GM12878 (cell line): ENCODE data around the gene TTC31. TPM values are rescaled to one million over a fixed set of nuclear protein-coding genes. Genes with fewer than 3 reads are reported as not detected.

Experiments
- ATAC-seq: fragments of 200-7000 bp; cut with Tn5 transposase; 3 replicates; pipeline ENCODE4 v1.9.1; 2020; ENCODE audit warnings: mild to moderate bottlenecking, moderate library complexity
- BruUV-seq: library from RNA; stranded (reverse); fragments of 400-500 nt; replicated peaks from 2 replicates; lab custom pipeline; 2021; lab: Mats Ljungman, UMichigan
- CTCF ChIA-PET: fragments of 300-600 bp; sonication (Branson Sonifier 250); formaldehyde crosslinking; extraction: SDS; loops from one replicate; lab custom pipeline; 2021; ENCODE audit warnings: inconsistent platforms; lab: Yijun Ruan, JAX
- POLR2A ChIA-PET: fragments of 350-600 bp; formaldehyde crosslinking; extraction: SDS; loops from one replicate; lab custom pipeline; 2021; ENCODE audit warnings: inconsistent platforms; lab: Charles Lee
- RAD21 ChIA-PET: fragments of 300-600 bp; sonication (Branson Sonifier 250); formaldehyde crosslinking; loops from one replicate; lab custom pipeline; 2023; ENCODE audit warnings: antibody characterized with exemption; ENCODE audit not compliant: unreplicated experiment; lab: Charles Lee
- SMC1A ChIA-PET: fragments of 300-600 bp; sonication (Branson Sonifier 250); formaldehyde crosslinking; loops from one replicate; lab custom pipeline; 2023; ENCODE audit not compliant: unreplicated experiment, uncharacterized antibody; lab: Charles Lee
- DNase-seq: peaks from one replicate; pipeline ENCODE4 v3.0.0-alpha.2; 2011; ENCODE audit warnings: low read depth, low spot score
- FAIRE-seq: peaks from 3 replicates; lab custom pipeline; 2011; peaks lifted over from hg19 to GRCh38; lab: Jason Lieb, UNC
- H2AFZ ChIP-seq: 2 replicates; pipeline ENCODE4 v1.6.0; 2011; ENCODE audit warnings: low read depth, low read length, control low read depth; ENCODE audit not compliant: control insufficient read depth
- H3K27ac ChIP-seq: 2 replicates; pipeline ENCODE4 v1.5.1; 2011; ENCODE audit warnings: control low read depth; ENCODE audit not compliant: control insufficient read depth, insufficient read depth
- H3K27me3 ChIP-seq, 2 experiments: replicated peaks in 1 of 2; 2 replicates each; pipeline versions ENCODE4 v1.6.0 to v1.6.1; 2011; ENCODE audit warnings: low read length in 1 of 2; ENCODE audit not compliant: control insufficient read depth in 2 of 2, insufficient read depth in 2 of 2
- H3K36me3 ChIP-seq, 2 experiments: 2 replicates each; pipeline ENCODE4 v1.5.1; 2011; ENCODE audit warnings: low read length in 1 of 2; ENCODE audit not compliant: control insufficient read depth in 2 of 2, insufficient read depth in 2 of 2
- H3K4me1 ChIP-seq: 2 replicates; pipeline ENCODE4 v1.6.1; 2011; ENCODE audit warnings: mild to moderate bottlenecking, low read length, moderate library complexity, mixed read lengths; ENCODE audit not compliant: control insufficient read depth, insufficient read depth
- H3K4me2 ChIP-seq: 2 replicates; pipeline ENCODE4 v1.6.0; 2011; ENCODE audit warnings: control low read depth; ENCODE audit not compliant: control insufficient read depth, insufficient read depth
- H3K4me3 ChIP-seq: fragments of 200-600 bp; sonication (generic); 2 replicates; pipeline ENCODE4 v1.5.1; 2016
- H3K79me2 ChIP-seq: 2 replicates; pipeline ENCODE4 v1.6.0; 2011; ENCODE audit warnings: low read length; ENCODE audit not compliant: control insufficient read depth, insufficient read depth
- H3K9ac ChIP-seq: 2 replicates; pipeline ENCODE4 v1.8.0; 2011; ENCODE audit warnings: low read length, control low read depth, mixed read lengths; ENCODE audit not compliant: control insufficient read depth, insufficient read depth
- H3K9me3 ChIP-seq: replicated peaks from 3 replicates; pipeline ENCODE4 v1.5.1; 2011; ENCODE audit warnings: mild to moderate bottlenecking, low read length; ENCODE audit not compliant: control insufficient read depth, insufficient read depth
- H4K20me1 ChIP-seq: 2 replicates; pipeline ENCODE4 v1.6.0; 2011; ENCODE audit not compliant: control insufficient read depth, insufficient read depth
- ELK1 ChIP-seq: IDR thresholded peaks from 2 replicates; pipeline ENCODE4 v1.6.1; 2012; ENCODE audit warnings: low read depth, low read length, improper control_type of control experiment
- ESRRA ChIP-seq: IDR thresholded peaks from 2 replicates; pipeline ENCODE4 v1.6.1; 2012; ENCODE audit warnings: mild to moderate bottlenecking, low read length, improper control_type of control experiment
- PML ChIP-seq: IDR thresholded peaks from 2 replicates; pipeline ENCODE4 v1.6.1; 2012; ENCODE audit warnings: low read length, inconsistent platforms
- PRDM15 ChIP-seq: fragments of 450-650 bp; formaldehyde crosslinking; IDR thresholded peaks from 2 replicates; pipeline ENCODE4 v1.4.0; 2020; ENCODE audit warnings: mild to moderate bottlenecking, moderate library complexity
- RCOR1 ChIP-seq: conservative IDR thresholded peaks from 2 replicates; pipeline ENCODE4 v1.6.1; 2012; ENCODE audit warnings: low read depth, low read length, improper control_type of control experiment
- SPI1 ChIP-seq: IDR thresholded peaks from 2 replicates; pipeline ENCODE4 v1.6.1; 2011; ENCODE audit warnings: low read depth, mild to moderate bottlenecking, low read length, moderate library complexity, borderline replicate concordance; ENCODE audit not compliant: insufficient read depth
- STAT1 ChIP-seq: fragments of 450-650 bp; conservative IDR thresholded peaks from 2 replicates; pipeline ENCODE4 v1.6.1; 2014; ENCODE audit warnings: antibody characterized with exemption, mild to moderate bottlenecking
- TCF3 ChIP-seq: IDR thresholded peaks from 2 replicates; pipeline ENCODE4 v1.6.1; 2012; ENCODE audit warnings: low read depth, mild to moderate bottlenecking, low read length, borderline replicate concordance; ENCODE audit not compliant: insufficient read depth
- ZNF217 ChIP-seq: fragments of 450-650 bp; IDR thresholded peaks from 2 replicates; pipeline ENCODE4 v1.6.1; 2017; ENCODE audit warnings: antibody characterized with exemption, mild to moderate bottlenecking
- ZNF274 ChIP-seq: IDR thresholded peaks from one replicate; pipeline ENCODE4 v1.8.0; 2011; ENCODE audit not compliant: insufficient read length, insufficient read depth
- WGBS: methylation state at CpG from one replicate; pipeline ENCODE4 v1.1.6; 2016; ENCODE audit warnings: low lambda C conversion rate; ENCODE audit not compliant: insufficient replicate concordance, insufficient coverage; ENCODE audit errors: missing lambda C conversion rate; 5-methylcytosine and 5-hydroxymethylcytosine counted together
- in situ Hi-C: fragments of 300-500 bp; cut with MboI; formaldehyde crosslinking; loops from 9 replicates; pipeline ENCODE4 v1.14.3; 2018; ENCODE audit warnings: mixed read lengths
- intact Hi-C: fragments of 100-400 bp; cut with micrococcal nuclease; formaldehyde crosslinking; loops from one replicate; pipeline ENCODE4 v1.14.2; 2022; ENCODE audit not compliant: unreplicated experiment
- polyA plus RNA-seq, 11 experiments: library from polyadenylated mRNA; depleted of rRNA in 4 of 11; unstranded in 6 of 11; stranded (reverse) in 5 of 11; fragments of >200 nt; fragmentation: Nextera tagmentation in 4 of 11; fragmentation: Illumina TruSeq in 1 of 11; extraction: Ambion mirVana in 4 of 11; extraction: Trizol in 1 of 11; gene quantifications; 1 replicate in 1 of 11; 2 replicates in 10 of 11; pipeline versions ENCODE4 v1.2.1 to v1.2.3, GENCODE V29; 2011 to 2016; ENCODE audit warnings: inconsistent platforms in 2 of 11, missing spikeins in 2 of 11, low read depth in 1 of 11
- total RNA-seq, 4 experiments: library from RNA; depleted of rRNA in 3 of 4; stranded (reverse); fragments of >200 nt in 3 of 4; fragmentation: Illumina TruSeq in 1 of 4; extraction: Trizol in 1 of 4; gene quantifications; 2 replicates each; pipeline versions ENCODE4 v1.2.1 to v1.2.3, GENCODE V29; 2013 to 2021

TTC31 gene
- total and polyA plus RNA-seq, 10 of the 15 experiments (the other 5 are each of a cell fraction or from before 2014, with no cell fraction given): 6.5 to 34.9 (median 25.9) TPM

- POLR2A ChIA-PET: interaction anchor here (0.6 to 5.8 kb wide), 5 partner anchors 19 to 1333 kb away, joined by 3 to 33 read pairs (median 6); partner anchors contain the start of genes AUP1 and HTRA2
- H3K4me3 ChIP-seq: no peak overlapping the region
Measured at GRCh38 chr2:74511104-74511989, 28.5 kb downstream of the TTC31 start.

More at GRCh38 chr2:74511104-74511989, 28.5 kb downstream of the TTC31 start:
- DNase-seq (no peak), FAIRE-seq (no peak), ATAC-seq (no peak)
- Histone ChIP-seq H3K9ac (no peak overlapping the region), H3K9me3 (no peaks in the 10 kb centered on the region; the same call in 2 of the 3 replicates), H4K20me1 (no peaks in the 10 kb centered on the region), H3K27me3 (peaks cover 18 to 28% of the 10 kb centered on the region in 2 experiments), H3K27ac (no peak overlapping the region), H3K36me3 (no peaks in the 10 kb centered on the region), H2AFZ (no peak overlapping the region), H3K4me2 (no peak overlapping the region), H3K79me2 (peaks cover 8% of the 10 kb centered on the region), H3K4me1 (peaks cover 20% of the 10 kb centered on the region)
- WGBS: 68% methylated on average over 11 of the region's 11 CpGs
- RAD21 ChIA-PET: interaction anchor here (0.6 to 5.1 kb wide), 2 partner anchors 23 to 75 kb away, joined by 3 to 61 read pairs; no protein-coding TSS in a partner anchor
- no peak for TF ChIP-seq TCF3
- no peak for TF ChIP-seq ZNF274
- TF ChIP-seq PRDM15 (CRISPR knock-in tag): no peak
- TF ChIP-seq RCOR1: no peak
- TF ChIP-seq ELK1: no peak
- TF ChIP-seq PML: no peak
- no peak for TF ChIP-seq ZNF217
- TF ChIP-seq ESRRA: no peak
- no peak for TF ChIP-seq SPI1
- no peak for TF ChIP-seq STAT1
- CTCF ChIA-PET: interaction anchor here (2.5 to 13.9 kb wide), 3 partner anchors 19 to 75 kb away, joined by 8 to 231 read pairs (median 135); partner anchors contain the start of genes AUP1, DQX1 and HTRA2
- SMC1A ChIA-PET: interaction anchor here (0.7 to 5.2 kb wide), 6 partner anchors 8 to 75 kb away, joined by 3 to 71 read pairs (median 4); no protein-coding TSS in a partner anchor
- BruUV-seq: no TSS peak
- in situ Hi-C loops (no loop called here), intact Hi-C loops (no loop called here)
